Glutamatergic neuron (in vitro differentiated cells): ENCODE measurements around the gene OR56A4. TPM values are rescaled to one million over a fixed set of nuclear protein-coding genes. Genes with fewer than 3 reads are reported as not detected.

ENCODE experiments used
- DNase-seq: peaks from one replicate; pipeline ENCODE4 v3.0.0; 2022
- H3K27ac Mint-ChIP-seq: one replicate; pipeline ENCODE4 v1.8.0; 2020; ENCODE audit warnings: mild to moderate bottlenecking, mixed read lengths, inconsistent platforms; ENCODE audit not compliant: unreplicated experiment
- H3K27me3 Mint-ChIP-seq: one replicate; pipeline ENCODE4 v1.8.0; 2020; ENCODE audit warnings: mild to moderate bottlenecking, moderate library complexity, mixed read lengths, inconsistent platforms; ENCODE audit not compliant: unreplicated experiment
- H3K36me3 Mint-ChIP-seq: one replicate; pipeline ENCODE4 v1.8.0; 2020; ENCODE audit warnings: mild to moderate bottlenecking, mixed read lengths, inconsistent platforms; ENCODE audit not compliant: unreplicated experiment
- H3K4me1 Mint-ChIP-seq: one replicate; pipeline ENCODE4 v1.8.0; 2020; ENCODE audit warnings: mild to moderate bottlenecking, low read depth, mixed read lengths, inconsistent platforms; ENCODE audit not compliant: unreplicated experiment
- H3K4me3 Mint-ChIP-seq: one replicate; pipeline ENCODE4 v1.8.0; 2020; ENCODE audit warnings: mild to moderate bottlenecking, mixed read lengths, inconsistent platforms; ENCODE audit not compliant: unreplicated experiment
- H3K9me3 Mint-ChIP-seq: one replicate; pipeline ENCODE4 v1.8.0; 2020; ENCODE audit warnings: mild to moderate bottlenecking, moderate library complexity, mixed read lengths, inconsistent platforms; ENCODE audit not compliant: unreplicated experiment
- total RNA-seq: library from RNA; stranded (reverse); fragmentation: NEBNext Ultra II Directional; extraction: Animal tissue kit (Norgen Biotek cat#: 25700); gene quantifications from one replicate; pipeline ENCODE4 v1.2.1, GENCODE V29; 2021; ENCODE audit not compliant: unreplicated experiment
- TF ChIP-seq, protein P1 (sequence below): fragments of 200-600 bp; sonication (generic); IDR thresholded peaks from one replicate; pipeline ENCODE4 v1.5.0; 2021; ENCODE audit not compliant: partially characterized antibody, unreplicated experiment

OR56A4 gene
- total RNA-seq, 1 donor from 2014 or later, result 0.34 TPM

DNA sequence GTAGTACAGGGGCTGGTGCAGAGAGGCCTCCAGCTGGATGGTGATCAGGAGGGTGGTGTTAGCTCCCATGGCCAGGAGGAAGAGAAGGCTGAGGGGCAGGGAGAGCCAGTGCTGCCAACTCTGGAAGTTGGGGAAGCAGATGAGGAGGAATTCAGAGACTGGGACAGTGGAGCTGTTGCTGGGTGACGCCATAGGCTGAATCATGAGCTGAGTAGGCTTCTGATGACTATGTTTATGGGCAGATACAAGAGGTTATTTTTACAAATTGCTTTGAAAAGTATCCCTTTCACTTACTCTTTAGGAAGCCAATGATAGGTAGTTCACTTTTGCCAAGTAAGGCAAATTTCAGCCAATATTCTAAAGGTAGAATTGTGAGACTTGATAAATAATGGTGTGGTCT is 20.8 kb upstream of the OR56A4 start:
- TF ChIP-seq, protein P1, sequence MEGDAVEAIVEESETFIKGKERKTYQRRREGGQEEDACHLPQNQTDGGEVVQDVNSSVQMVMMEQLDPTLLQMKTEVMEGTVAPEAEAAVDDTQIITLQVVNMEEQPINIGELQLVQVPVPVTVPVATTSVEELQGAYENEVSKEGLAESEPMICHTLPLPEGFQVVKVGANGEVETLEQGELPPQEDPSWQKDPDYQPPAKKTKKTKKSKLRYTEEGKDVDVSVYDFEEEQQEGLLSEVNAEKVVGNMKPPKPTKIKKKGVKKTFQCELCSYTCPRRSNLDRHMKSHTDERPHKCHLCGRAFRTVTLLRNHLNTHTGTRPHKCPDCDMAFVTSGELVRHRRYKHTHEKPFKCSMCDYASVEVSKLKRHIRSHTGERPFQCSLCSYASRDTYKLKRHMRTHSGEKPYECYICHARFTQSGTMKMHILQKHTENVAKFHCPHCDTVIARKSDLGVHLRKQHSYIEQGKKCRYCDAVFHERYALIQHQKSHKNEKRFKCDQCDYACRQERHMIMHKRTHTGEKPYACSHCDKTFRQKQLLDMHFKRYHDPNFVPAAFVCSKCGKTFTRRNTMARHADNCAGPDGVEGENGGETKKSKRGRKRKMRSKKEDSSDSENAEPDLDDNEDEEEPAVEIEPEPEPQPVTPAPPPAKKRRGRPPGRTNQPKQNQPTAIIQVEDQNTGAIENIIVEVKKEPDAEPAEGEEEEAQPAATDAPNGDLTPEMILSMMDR, result no peak
- Mint-ChIP-seq H3K27ac (no peak overlapping the region), H3K36me3 (no peaks in the 10 kb centered on the region), H3K9me3 (no peaks in the 10 kb centered on the region), H3K4me1 (no peaks in the 10 kb centered on the region), H3K27me3 (peaks cover 5% of the 10 kb centered on the region), H3K4me3 (no peak overlapping the region)
- no peak for DNase-seq

GRCh38 chr11:6025056-6025455 is 18.3 kb upstream of the OR56A4 start:
- no peaks in the 10 kb centered on the region for H3K4me1 Mint-ChIP-seq
- no peak overlapping the region for H3K27ac Mint-ChIP-seq
- no peaks in the 10 kb centered on the region for H3K36me3 Mint-ChIP-seq
- H3K27me3 Mint-ChIP-seq, result peaks cover 5% of the 10 kb centered on the region
- DNase-seq, result no peak
- H3K9me3 Mint-ChIP-seq, result no peaks in the 10 kb centered on the region
- TF ChIP-seq, protein P1, result no peak
- no peak overlapping the region for H3K4me3 Mint-ChIP-seq

- Mint-ChIP-seq H3K4me1 (no peaks in the 10 kb centered on the region), H3K9me3 (peaks cover 1% of the 10 kb centered on the region), H3K36me3 (no peaks in the 10 kb centered on the region), H3K4me3 (no peak overlapping the region), H3K27ac (no peak overlapping the region), H3K27me3 (peaks cover 5% of the 10 kb centered on the region)
- TF ChIP-seq, protein P1, result no peak
- DNase-seq, result no peak
These were observed 16.2 kb upstream of the OR56A4 start for GRCh38 chr11:6022956-6023355.

DNA sequence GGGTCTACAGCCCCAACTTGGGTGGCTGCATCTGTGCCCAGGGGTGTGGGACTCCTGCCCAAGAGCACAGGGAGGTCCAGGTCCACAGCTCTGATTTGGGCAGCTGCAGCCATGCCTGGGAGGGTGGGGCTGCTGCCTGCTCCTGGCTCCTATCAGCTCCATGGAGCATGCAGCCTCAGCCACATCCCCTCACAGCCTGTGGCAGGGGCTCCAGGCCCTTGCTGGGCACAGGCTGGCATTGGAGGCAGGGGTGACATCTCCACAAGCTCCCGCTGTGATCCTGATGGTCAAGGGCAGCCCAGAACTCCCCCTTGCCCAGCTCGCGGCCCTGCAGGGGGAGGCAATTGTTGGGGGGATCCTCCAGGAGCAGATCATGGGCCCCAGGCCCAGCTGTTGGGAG is 6.3 kb upstream of the OR56A4 start:
- DNase-seq, result no peak
- TF ChIP-seq, protein P1, result no peak
- Mint-ChIP-seq H3K27me3 (no peaks in the 10 kb centered on the region), H3K27ac (no peak overlapping the region), H3K9me3 (peaks cover 8% of the 10 kb centered on the region), H3K4me3 (no peak overlapping the region), H3K36me3 (peaks cover 11% of the 10 kb centered on the region), H3K4me1 (no peaks in the 10 kb centered on the region)

- Mint-ChIP-seq H3K9me3 (peaks cover 2% of the 10 kb centered on the region), H3K4me1 (no peaks in the 10 kb centered on the region)
These were observed 5.4 kb upstream of the OR56A4 start for GRCh38 chr11:6012035-6012668.

More at GRCh38 chr11:6012035-6012668, 5.4 kb upstream of the OR56A4 start:
- no peak overlapping the region for H3K4me3 Mint-ChIP-seq
- no peak overlapping the region for H3K27ac Mint-ChIP-seq
- TF ChIP-seq, protein P1, result no peak
- H3K36me3 Mint-ChIP-seq, result peaks cover 7% of the 10 kb centered on the region
- H3K27me3 Mint-ChIP-seq, result no peaks in the 10 kb centered on the region
- DNase-seq, result no peak
